Osteoblast (primary cell): ENCODE data around the gene SLC26A6. TPM values are rescaled to one million over a fixed set of nuclear protein-coding genes. Genes with fewer than 3 reads are reported as not detected.

Experiments used
- DNase-seq: peaks from one replicate; pipeline ENCODE4 v3.0.0; 2011; ENCODE audit warnings: low spot score, mixed read lengths; ENCODE audit not compliant: insufficient read length; ENCODE audit errors: missing footprints
- H2AFZ ChIP-seq: 2 replicates; pipeline ENCODE4 v1.6.0; 2011; ENCODE audit warnings: mild to moderate bottlenecking, low read length
- H3K27ac ChIP-seq: 2 replicates; pipeline ENCODE4 v1.5.1; 2011; ENCODE audit warnings: mild to moderate bottlenecking, low read depth, low read length, moderate library complexity
- H3K27me3 ChIP-seq: 2 replicates; pipeline ENCODE4 v1.6.0; 2012; ENCODE audit warnings: mild to moderate bottlenecking, control low read depth, inconsistent platforms, low read length, moderate library complexity; ENCODE audit not compliant: insufficient read depth
- H3K36me3 ChIP-seq: 2 replicates; pipeline ENCODE4 v1.5.1; 2011; ENCODE audit warnings: mild to moderate bottlenecking, low read length, control low read depth, moderate library complexity; ENCODE audit not compliant: insufficient read depth
- H3K4me1 ChIP-seq: 2 replicates; pipeline ENCODE4 v1.5.1; 2011; ENCODE audit warnings: mild to moderate bottlenecking, low read length, control low read depth, moderate library complexity; ENCODE audit not compliant: insufficient read depth
- H3K4me2 ChIP-seq: 2 replicates; pipeline ENCODE4 v1.6.0; 2011; ENCODE audit warnings: mild to moderate bottlenecking, low read length; ENCODE audit not compliant: insufficient read depth
- H3K4me3 ChIP-seq: fragments of 200-600 bp; sonication (generic); 3 replicates; pipeline ENCODE4 v1.5.1; 2012; ENCODE audit warnings: mild to moderate bottlenecking, low read length, inconsistent platforms; ENCODE audit not compliant: insufficient read depth
- H3K79me2 ChIP-seq: 2 replicates; pipeline ENCODE4 v1.6.0; 2012; ENCODE audit warnings: mild to moderate bottlenecking, low read length, control low read depth, inconsistent platforms; ENCODE audit not compliant: insufficient read depth
- H3K9me3 ChIP-seq: 2 replicates; pipeline ENCODE4 v1.5.1; 2011; ENCODE audit warnings: low read depth, low read length, control low read depth
- H4K20me1 ChIP-seq: 2 replicates; pipeline ENCODE4 v1.6.0; 2012; ENCODE audit warnings: mild to moderate bottlenecking, low read length, control low read depth; ENCODE audit not compliant: insufficient read depth
- small RNA-seq: library from RNA; depleted of rRNA; stranded (forward); fragments of <200 nt; gene quantifications from one replicate; pipeline ENCODE3, GENCODE V24; 2012
- total RNA-seq: library from RNA; depleted of rRNA; stranded (reverse); fragments of >200 nt; gene quantifications from 2 replicates; pipeline ENCODE4 v1.2.3, GENCODE V29; 2012
- TF ChIP-seq, protein P1 (sequence below): IDR thresholded peaks from 2 replicates; pipeline ENCODE4 v1.5.1; 2011; ENCODE audit warnings: mild to moderate bottlenecking, low read depth, low read length, moderate library complexity; ENCODE audit errors: extremely low read depth

SLC26A6 gene
- total RNA-seq, 1 donor, result 30.8 TPM

DNA sequence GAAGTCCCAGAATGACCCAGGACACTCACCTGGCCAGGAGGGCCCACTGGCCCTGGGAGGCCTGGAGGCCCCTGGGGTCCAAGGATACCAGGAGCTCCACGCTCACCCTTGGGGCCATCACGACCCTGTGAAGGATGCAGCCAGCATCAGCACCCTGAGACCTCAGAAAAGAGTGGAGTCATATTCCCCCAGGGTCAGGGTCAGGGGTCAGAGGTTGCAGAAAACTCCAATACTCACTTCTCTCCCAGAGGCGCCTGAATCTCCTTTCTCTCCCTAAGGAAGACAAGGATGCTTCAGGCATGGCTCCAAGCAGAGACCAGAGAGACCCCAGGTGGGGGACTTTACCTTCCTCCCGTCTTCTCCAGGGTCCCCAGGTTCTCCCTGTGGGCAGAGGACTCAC, 58.6 kb downstream of the SLC26A6 start:
- Histone ChIP-seq H3K27me3 (no peaks in the 10 kb centered on the region), H3K4me2 (no peak overlapping the region), H3K4me3 (no peak overlapping the region), H3K36me3 (peaks cover 12% of the 10 kb centered on the region), H3K4me1 (no peaks in the 10 kb centered on the region), H3K27ac (no peak overlapping the region), H4K20me1 (no peaks in the 10 kb centered on the region), H2AFZ (no peak overlapping the region), H3K9me3 (no peaks in the 10 kb centered on the region), H3K79me2 (no peaks in the 10 kb centered on the region)
- DNase-seq, result no peak
- TF ChIP-seq, protein P1, sequence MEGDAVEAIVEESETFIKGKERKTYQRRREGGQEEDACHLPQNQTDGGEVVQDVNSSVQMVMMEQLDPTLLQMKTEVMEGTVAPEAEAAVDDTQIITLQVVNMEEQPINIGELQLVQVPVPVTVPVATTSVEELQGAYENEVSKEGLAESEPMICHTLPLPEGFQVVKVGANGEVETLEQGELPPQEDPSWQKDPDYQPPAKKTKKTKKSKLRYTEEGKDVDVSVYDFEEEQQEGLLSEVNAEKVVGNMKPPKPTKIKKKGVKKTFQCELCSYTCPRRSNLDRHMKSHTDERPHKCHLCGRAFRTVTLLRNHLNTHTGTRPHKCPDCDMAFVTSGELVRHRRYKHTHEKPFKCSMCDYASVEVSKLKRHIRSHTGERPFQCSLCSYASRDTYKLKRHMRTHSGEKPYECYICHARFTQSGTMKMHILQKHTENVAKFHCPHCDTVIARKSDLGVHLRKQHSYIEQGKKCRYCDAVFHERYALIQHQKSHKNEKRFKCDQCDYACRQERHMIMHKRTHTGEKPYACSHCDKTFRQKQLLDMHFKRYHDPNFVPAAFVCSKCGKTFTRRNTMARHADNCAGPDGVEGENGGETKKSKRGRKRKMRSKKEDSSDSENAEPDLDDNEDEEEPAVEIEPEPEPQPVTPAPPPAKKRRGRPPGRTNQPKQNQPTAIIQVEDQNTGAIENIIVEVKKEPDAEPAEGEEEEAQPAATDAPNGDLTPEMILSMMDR, result no peak

Small RNAs within 50 kb of the gene (small RNA-seq; reads per million reads assigned to genes)
- gene AC141002.1, result not detected

Other genes with a start within 250 kb of the SLC26A6 start
- 23.3 and 33.7 TPM in 2 replicates for gene PLXNB1, start 205.4 kb downstream of the SLC26A6 start, total RNA-seq
- 13.3 and 17.4 TPM in 2 replicates for gene CCDC51, start 195.3 kb downstream of the SLC26A6 start, total RNA-seq
- 128 and 135 TPM in 2 replicates for gene TMA7, start 195.2 kb downstream of the SLC26A6 start, total RNA-seq
- gene ATRIP, start 188.7 kb downstream of the SLC26A6 start, total RNA-seq, result 5.0 and 5.1 TPM in 2 replicates
- gene SHISA5, start 131.3 kb downstream of the SLC26A6 start, total RNA-seq, result 99.3 and 105 TPM in 2 replicates
- 12.3 and 12.4 TPM in 2 replicates for gene PFKFB4, start 78.7 kb downstream of the SLC26A6 start, total RNA-seq
- 0.29 and 0.72 TPM in 2 replicates for gene UCN2, start 71.7 kb downstream of the SLC26A6 start, total RNA-seq
- 12.7 and 21.4 TPM in 2 replicates for gene COL7A1, start 40.1 kb downstream of the SLC26A6 start, total RNA-seq
- gene UQCRC1, start 25.8 kb downstream of the SLC26A6 start, total RNA-seq, result 299 and 308 TPM in 2 replicates
- 0.59 TPM in 1 of 2 replicates, not detected in the other for gene TMEM89, start 13.7 kb downstream of the SLC26A6 start, total RNA-seq
- gene CELSR3, start 27.4 kb upstream of the SLC26A6 start, total RNA-seq, result 1.2 and 1.4 TPM in 2 replicates
- gene NCKIPSD, start 50.5 kb upstream of the SLC26A6 start, total RNA-seq, result 17.1 and 17.7 TPM in 2 replicates
- gene IP6K2, start 81.8 kb upstream of the SLC26A6 start, total RNA-seq, result 38.0 and 44.9 TPM in 2 replicates
- 43.6 and 47.4 TPM in 2 replicates for gene PRKAR2A, start 212.4 kb upstream of the SLC26A6 start, total RNA-seq